Endodermal cell (in vitro differentiated cells): ENCODE measurements around the gene RAB15. TPM values are rescaled to one million over a fixed set of nuclear protein-coding genes. Genes with fewer than 3 reads are reported as not detected.

ENCODE experiments used
- DNase-seq: peaks from one replicate; pipeline ENCODE4 v3.0.0-alpha.2; 2017
- H3K27ac ChIP-seq: 2 replicates; pipeline ENCODE4 v1.5.1; 2013; ENCODE audit warnings: mild to moderate bottlenecking, low read depth, low read length, moderate library complexity
- H3K27me3 ChIP-seq: 2 replicates; pipeline ENCODE4 v1.6.1; 2013; ENCODE audit warnings: mild to moderate bottlenecking, low read length, moderate library complexity; ENCODE audit not compliant: insufficient read depth, control insufficient read depth, poor library complexity, severe bottlenecking
- H3K36me3 ChIP-seq: 2 replicates; pipeline ENCODE4 v1.7.0; 2013; ENCODE audit warnings: mild to moderate bottlenecking, low read length, moderate library complexity; ENCODE audit not compliant: control insufficient read depth, insufficient read depth
- H3K4me1 ChIP-seq: one replicate; pipeline ENCODE4 v1.7.0; 2013; ENCODE audit warnings: low read length; ENCODE audit not compliant: control insufficient read depth, insufficient read depth
- H3K4me3 ChIP-seq: 2 replicates; pipeline ENCODE4 v1.5.1; 2013; ENCODE audit warnings: mild to moderate bottlenecking, low read length, moderate library complexity
- H3K9ac ChIP-seq: 2 replicates; pipeline ENCODE4 v1.6.1; 2013; ENCODE audit warnings: mild to moderate bottlenecking, low read length, moderate library complexity; ENCODE audit not compliant: poor library complexity, severe bottlenecking; ENCODE audit errors: extremely low read depth
- H3K9me3 ChIP-seq: 2 replicates; pipeline ENCODE4 v1.6.1; 2013; ENCODE audit warnings: mild to moderate bottlenecking, low read length, moderate library complexity; ENCODE audit not compliant: control insufficient read depth
- H3K27ac Mint-ChIP-seq: 2 replicates; pipeline ENCODE4 v1.8.0; 2020; ENCODE audit warnings: mixed read lengths
- H3K27me3 Mint-ChIP-seq: 2 replicates; pipeline ENCODE4 v1.8.0; 2021; ENCODE audit warnings: mild to moderate bottlenecking, mixed read lengths; ENCODE audit not compliant: insufficient read depth
- H3K36me3 Mint-ChIP-seq: 2 replicates; pipeline ENCODE4 v1.8.0; 2020; ENCODE audit warnings: low read depth, mixed read lengths
- H3K4me1 Mint-ChIP-seq: 2 replicates; pipeline ENCODE4 v1.8.0; 2020; ENCODE audit warnings: mixed read lengths
- H3K4me3 Mint-ChIP-seq: 2 replicates; pipeline ENCODE4 v1.8.0; 2020; ENCODE audit warnings: mild to moderate bottlenecking, moderate library complexity, mixed read lengths
- H3K9me3 Mint-ChIP-seq: 2 replicates; pipeline ENCODE4 v1.8.0; 2020; ENCODE audit warnings: mild to moderate bottlenecking, mixed read lengths
- CTCF ChIP-seq: fragments of 200-600 bp; sonication (generic); conservative IDR thresholded peaks from 2 replicates; pipeline ENCODE4 v1.5.0; 2021; ENCODE audit warnings: antibody characterized with exemption, mild to moderate bottlenecking
- WGBS, 2 experiments: methylation state at CpG; one replicate each; pipeline versions ENCODE4 v1.1.5 to v1.1.7; 2013; ENCODE audit warnings: missing lambda C conversion rate in 2 of 2, mixed read lengths in 1 of 2; ENCODE audit not compliant: insufficient coverage in 1 of 2, insufficient read length in 1 of 2; 5-methylcytosine and 5-hydroxymethylcytosine counted together
- total RNA-seq, 2 donors: library from RNA; stranded (reverse); fragmentation: NEBNext Ultra II Directional in 1 of 2; extraction: Animal tissue kit (Norgen Biotek cat#: 25700) in 1 of 2; gene quantifications; 2 replicates in 1 of 2; 3 replicates in 1 of 2; pipeline ENCODE4 v1.2.1, GENCODE V29; 2021

The RAB15 gene
- total RNA-seq, 2 donors from 2014 or later = 48.7 to 77.2 TPM

- WGBS, 2 experiments = 81% methylated on average over 2 of the region's 2 CpGs; no CpG with 5 or more reads in 1 of the 2 experiments
- H3K9ac ChIP-seq = no peak overlapping the region
- no peaks in the 10 kb centered on the region for H3K27me3 ChIP-seq
- H3K4me3 ChIP-seq = no peak overlapping the region
- Mint-ChIP-seq H3K36me3 (peaks cover 16% of the 10 kb centered on the region), H3K4me3 (no peak overlapping the region), H3K27ac (no peak overlapping the region), H3K4me1 (peaks cover 35% of the 10 kb centered on the region), H3K9me3 (no peaks in the 10 kb centered on the region), H3K27me3 (peaks cover 2% of the 10 kb centered on the region)
- no peak for DNase-seq
- no peaks in the 10 kb centered on the region for H3K36me3 ChIP-seq
- no peaks in the 10 kb centered on the region for H3K9me3 ChIP-seq
- no peak overlapping the region for H3K27ac ChIP-seq
- H3K4me1 ChIP-seq = peaks cover 12% of the 10 kb centered on the region
- no peak for TF ChIP-seq CTCF
Measured at GRCh38 chr14:64966976-64967375, 5.2 kb downstream of the RAB15 start.

- Histone ChIP-seq H3K9ac (no peak overlapping the region), H3K9me3 (no peaks in the 10 kb centered on the region), H3K4me3 (no peak overlapping the region), H3K36me3 (no peaks in the 10 kb centered on the region), H3K27ac (no peak overlapping the region), H3K4me1 (peaks cover 16% of the 10 kb centered on the region), H3K27me3 (no peaks in the 10 kb centered on the region)
- Mint-ChIP-seq H3K9me3 (no peaks in the 10 kb centered on the region), H3K27ac (no peak overlapping the region), H3K4me3 (no peak overlapping the region), H3K27me3 (no peaks in the 10 kb centered on the region), H3K4me1 (peaks cover 34% of the 10 kb centered on the region), H3K36me3 (peaks cover 16% of the 10 kb centered on the region)
- WGBS, 2 experiments = 96 to 97% methylated on average over 11 to 15 of the region's 15 CpGs
- no peak for TF ChIP-seq CTCF
- DNase-seq = no peak
Measured at GRCh38 chr14:64965356-64966000, 6.7 kb downstream of the RAB15 start.

DNA sequence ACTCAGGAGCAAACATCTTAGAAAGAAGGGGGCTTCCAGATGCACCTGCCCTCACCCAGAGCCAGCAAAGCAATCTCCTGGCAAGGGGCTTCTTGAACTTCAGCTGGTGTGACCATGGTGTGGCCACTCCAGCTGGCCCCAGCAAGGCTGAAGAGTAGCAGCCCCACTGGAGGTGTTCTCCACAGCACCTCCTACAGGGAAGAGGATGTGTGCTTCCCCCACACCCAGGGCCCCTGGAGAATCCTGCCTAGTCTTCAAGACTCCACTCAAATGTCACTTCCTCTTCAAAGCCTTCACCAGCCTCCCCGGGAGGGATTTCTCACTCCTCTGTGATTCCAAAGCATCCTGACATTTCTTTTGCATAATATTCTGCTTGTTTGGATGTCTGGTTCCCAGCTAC, 8.5 kb downstream of the RAB15 start:
- no peak overlapping the region for H3K9ac ChIP-seq
- H3K9me3 ChIP-seq = no peaks in the 10 kb centered on the region
- TF ChIP-seq CTCF = peak; percentile 50
- WGBS, 2 experiments = 78 to 95% methylated on average over 1 of the region's 1 CpG
- Mint-ChIP-seq H3K27me3 (no peaks in the 10 kb centered on the region), H3K4me3 (no peak overlapping the region), H3K36me3 (peaks cover 19% of the 10 kb centered on the region), H3K27ac (peak overlapping the region; percentile 52), H3K4me1 (peaks cover 16% of the 10 kb centered on the region), H3K9me3 (peaks cover 3% of the 10 kb centered on the region)
- H3K27me3 ChIP-seq = no peaks in the 10 kb centered on the region
- no peak for DNase-seq
- H3K27ac ChIP-seq = no peak overlapping the region
- no peak overlapping the region for H3K4me3 ChIP-seq
- no peaks in the 10 kb centered on the region for H3K36me3 ChIP-seq
- H3K4me1 ChIP-seq = peaks cover 7% of the 10 kb centered on the region
